GM20431 (cell line): ENCODE data around the gene FOCAD.

ENCODE experiments used
- in situ Hi-C: fragments of 300-500 bp; cut with MseI, MboI; formaldehyde crosslinking; loops from one replicate; pipeline ENCODE4 v1.15.0; 2020; ENCODE audit warnings: low sequenced_read_pairs; ENCODE audit not compliant: unreplicated experiment

Gene FOCAD

DNA sequence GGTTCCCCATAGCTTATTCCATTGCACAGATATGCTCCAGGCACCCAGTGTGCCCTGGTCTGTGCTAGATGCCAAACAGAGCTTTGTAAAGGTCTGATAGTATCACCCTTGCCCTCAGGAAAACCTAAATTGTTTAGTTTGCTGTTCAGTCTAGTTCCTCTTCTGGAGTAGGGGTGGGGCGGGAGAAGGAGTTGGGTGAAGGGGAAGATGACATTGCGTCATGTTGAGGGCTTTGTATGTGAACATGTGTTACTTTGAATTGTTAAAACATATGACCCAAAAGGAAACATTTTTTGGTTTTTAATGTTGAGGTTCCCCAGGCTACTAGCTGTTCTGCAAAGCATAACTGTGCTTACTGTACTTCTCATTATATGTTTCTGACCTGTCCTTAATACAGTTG is 306.8 kb downstream of the FOCAD start:
- in situ Hi-C loops = no loop called here

DNA sequence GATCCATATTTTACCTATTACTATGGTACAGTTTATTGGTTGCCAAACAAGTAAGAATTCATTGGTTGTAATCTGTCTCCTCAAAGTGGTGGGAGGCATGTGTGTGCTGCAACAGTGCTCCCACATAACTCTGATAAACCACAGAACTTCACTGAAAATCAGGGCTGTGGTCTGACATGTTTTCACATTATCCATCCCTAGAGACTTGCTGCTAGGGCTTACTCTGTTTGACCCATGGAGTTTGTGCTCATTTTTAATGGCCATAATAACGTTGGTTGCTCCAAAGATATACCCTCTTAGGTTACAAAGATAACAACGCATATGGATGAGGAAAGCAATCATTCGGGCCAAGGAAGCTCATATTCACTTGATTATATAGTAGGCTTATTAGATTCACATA is 310.4 kb downstream of the FOCAD start:
- in situ Hi-C loops = no loop called here

DNA sequence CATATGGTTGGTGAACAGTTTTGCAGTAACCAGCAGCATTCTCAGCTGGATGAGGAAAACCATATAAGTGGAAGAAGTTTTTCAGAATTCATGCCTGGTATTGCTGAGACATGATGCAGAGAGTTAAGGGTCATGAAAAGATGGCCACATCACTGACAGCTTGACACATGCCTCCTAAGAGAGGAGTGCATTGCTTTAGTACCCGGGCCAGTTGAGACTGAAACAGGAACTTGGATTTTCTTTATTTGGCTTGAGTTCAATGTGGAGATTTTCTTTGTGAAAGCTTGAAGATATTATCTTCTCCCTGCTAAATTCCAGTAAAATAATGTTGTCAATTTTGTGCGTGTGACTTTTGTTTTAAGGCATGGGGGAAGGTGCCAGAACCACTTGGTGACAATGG is 311.6 kb downstream of the FOCAD start:
- in situ Hi-C loops = no loop called here

DNA sequence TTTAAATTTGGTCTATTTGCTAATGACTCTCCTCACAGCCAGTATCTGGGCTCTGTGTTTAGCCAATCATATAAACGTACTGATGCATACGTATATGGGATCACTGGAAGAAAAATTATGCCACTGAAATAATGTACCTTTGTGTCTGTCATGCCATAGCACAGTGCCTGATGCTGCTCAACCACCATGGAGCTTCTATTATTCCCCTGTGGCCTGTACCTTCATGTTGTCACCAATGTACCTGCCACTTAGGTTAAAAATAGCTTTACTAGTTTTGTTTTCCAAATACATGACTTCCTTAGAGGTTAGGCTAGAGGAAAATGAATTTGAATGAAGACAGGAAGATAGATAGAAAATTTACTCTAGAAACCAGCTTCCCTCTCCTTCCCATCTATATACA is 312.8 kb downstream of the FOCAD start:
- in situ Hi-C loops = no loop called here

DNA sequence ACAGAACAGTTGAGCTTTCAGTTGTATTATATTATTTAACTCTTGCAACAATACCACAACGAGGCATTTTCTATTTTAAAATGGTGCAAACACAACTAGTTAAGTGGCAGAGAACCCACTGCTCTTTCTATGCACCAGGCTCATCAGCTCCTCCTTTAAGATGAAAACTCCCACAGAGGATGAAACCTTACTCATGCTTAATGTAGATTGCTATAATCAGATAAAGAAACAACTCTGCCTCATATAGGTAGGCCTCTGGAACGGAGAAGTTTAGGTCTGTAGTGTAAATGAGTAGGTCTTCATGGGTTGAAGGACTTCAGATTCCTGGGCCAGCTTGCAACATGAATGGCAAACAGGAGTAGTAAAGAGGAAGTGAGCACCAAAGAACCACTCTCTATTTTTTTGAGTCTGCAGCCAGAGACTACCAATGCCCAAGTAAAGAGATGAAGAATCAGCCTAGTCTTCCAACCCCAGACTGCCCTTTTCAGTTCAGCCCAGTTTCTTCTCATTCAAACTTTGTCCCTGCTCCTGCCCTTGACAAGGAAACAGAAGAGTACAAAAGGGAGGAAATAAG is 313.5 kb downstream of the FOCAD start:
- in situ Hi-C loops = no loop called here

DNA sequence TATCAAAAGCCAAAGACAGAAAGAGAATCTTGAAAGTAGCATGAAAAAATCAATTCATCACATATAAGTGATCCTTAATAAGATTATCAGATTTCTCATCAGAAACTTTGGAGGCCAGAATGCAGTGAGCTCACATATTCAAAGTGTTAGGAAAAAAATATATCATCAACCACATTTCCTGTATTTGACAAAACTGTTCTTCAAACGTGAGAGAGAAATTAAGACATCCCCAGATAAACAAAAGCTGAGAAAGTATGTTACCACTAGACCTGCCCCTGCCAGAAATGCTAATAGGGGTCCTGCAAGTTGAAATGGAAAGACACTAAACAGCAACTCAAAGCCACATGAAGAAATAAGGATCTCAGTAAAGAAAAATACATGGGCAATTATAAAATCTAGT is 317.5 kb downstream of the FOCAD start:
- in situ Hi-C loops = no loop called here

DNA sequence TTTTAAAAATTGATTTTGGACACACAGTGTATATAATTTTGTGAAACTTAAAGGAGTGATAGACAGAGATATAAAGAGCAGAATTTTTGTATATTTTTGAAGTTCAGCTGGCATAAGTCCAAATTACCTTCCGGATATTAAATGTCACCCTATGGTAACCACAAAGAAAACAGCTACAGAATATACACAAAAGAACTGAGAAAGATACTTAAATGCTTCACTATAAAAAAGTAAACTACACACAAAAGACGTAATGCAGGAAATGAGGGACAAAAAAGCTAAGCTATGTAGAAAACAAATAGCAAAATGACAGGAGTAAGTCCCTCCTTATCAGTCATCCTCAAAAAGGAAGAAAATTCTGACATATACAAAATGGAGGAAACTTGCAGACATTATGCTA is 318.0 kb downstream of the FOCAD start:
- in situ Hi-C loops = no loop called here

DNA sequence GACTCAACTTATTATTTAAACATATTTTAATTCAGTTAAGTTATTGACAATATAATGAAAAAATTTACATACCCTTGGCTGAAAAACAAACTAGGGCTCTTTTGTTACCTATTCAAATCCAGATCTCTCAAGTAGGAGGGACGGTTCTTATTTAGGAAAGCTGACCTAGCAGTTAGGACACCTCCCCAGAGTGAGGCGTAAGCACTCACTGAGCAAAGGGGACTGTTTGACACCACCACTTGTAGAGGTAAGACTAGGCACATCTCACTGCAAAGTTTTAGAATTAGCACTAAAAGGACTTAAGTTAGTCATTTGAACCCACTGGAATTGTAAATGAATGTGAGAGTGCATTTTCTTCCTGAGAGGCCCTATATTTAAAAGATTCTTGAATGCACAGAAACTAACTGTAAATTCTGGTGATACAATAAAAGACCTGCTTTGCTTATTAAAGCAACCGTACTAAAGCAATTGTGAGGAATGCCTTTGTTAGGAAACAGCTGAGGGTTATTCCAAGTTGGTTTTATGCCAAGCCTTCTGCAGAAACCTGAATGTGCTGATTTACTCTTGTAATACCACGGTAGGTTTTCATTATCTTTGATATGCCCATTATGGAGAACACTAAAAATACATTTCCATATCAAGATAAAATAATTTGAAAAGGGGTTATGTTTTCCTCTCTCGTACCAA is 331.2 kb downstream of the FOCAD start:
- in situ Hi-C loops = no loop called here

DNA sequence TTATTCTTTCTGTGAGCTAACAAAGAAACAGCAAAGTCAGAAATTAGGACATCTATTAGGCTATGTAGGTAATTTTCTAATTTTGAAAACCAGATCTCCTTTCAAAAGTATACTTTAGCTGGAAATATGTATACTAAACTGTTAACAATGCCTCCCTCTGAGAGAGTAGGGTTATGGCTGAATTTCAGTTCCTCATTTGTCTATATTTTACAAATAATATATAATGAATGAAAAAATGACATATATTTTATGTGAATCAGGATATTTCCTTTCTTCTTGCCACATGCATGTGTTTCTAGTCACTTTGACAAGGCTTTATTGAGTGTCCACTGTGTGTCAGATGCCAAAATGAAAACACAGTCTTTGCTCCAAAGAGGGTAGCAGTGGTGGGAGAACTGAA is 331.9 kb downstream of the FOCAD start:
- in situ Hi-C loops = no loop called here

DNA sequence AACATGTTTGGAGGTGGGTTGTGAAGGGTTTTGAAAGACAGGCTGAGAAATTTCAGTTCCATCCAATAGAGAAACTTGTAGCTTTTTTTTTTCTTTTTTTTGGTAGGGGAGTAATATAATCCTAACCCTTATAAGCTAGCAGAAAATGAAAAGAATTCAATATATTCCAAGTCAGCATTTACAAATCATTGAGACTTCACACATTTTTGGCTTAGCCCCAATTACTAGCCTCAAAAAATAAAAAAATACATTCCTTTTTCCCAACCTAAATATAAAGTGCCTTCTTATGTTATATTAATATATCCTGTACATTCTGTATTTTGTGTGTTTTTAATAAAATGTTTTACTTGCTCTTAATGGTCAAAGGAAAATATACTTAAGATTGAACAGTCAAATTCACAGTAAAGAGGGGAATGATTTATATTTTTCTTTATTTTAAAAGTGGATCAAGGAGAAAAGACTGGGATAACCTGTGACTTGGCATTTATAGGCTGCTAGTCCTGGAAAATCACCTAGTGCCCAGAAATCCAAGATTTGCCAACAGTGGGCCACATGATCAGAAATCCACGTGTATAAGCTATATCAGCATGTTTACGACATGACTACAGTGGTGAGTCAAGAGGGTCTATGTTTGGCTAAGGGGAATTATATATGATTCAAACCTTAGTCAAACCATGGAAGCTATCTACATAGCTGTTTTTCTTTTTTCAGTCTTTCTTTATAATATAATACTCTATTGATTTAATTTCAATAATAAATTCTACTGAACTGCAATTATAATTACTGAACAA is 332.8 kb downstream of the FOCAD start:
- in situ Hi-C loops = no loop called here

DNA sequence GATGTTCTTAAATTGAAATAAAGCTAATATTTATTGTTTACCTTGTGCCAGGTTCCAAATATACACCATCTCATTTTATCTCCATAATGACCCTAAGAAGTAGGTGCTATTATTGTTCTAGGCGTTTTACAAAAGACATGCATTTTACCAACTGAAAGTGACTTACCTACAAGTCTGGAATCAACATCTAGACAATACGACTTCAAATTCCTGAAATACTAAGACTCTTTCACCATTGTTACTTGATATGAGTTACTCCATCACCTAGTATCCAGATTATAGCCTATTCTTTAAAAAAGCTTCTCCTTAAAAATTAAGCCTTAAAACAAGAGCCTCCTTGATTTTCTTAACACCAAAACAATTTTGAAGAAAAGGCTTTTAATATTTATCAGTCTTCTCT is 334.1 kb downstream of the FOCAD start:
- in situ Hi-C loops = no loop called here

DNA sequence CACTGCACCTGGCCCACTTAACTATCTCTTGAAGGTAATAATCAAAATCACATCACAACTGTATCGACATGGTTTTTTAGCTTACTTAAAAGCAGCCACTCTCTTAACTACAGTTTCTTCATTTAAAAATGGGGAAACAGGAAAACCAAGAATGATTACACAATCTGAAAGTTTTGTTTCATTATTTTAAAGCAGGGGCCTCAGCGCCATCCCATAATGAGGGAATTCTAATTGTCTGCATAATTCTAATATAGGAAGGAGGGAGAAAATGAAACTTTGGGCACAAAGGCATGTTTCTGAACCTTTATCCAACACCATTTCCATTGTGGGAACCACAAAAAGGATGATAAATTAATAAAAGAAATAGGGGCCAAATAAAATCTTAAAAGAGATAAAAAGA is 339.8 kb downstream of the FOCAD start:
- in situ Hi-C loops = no loop called here

DNA sequence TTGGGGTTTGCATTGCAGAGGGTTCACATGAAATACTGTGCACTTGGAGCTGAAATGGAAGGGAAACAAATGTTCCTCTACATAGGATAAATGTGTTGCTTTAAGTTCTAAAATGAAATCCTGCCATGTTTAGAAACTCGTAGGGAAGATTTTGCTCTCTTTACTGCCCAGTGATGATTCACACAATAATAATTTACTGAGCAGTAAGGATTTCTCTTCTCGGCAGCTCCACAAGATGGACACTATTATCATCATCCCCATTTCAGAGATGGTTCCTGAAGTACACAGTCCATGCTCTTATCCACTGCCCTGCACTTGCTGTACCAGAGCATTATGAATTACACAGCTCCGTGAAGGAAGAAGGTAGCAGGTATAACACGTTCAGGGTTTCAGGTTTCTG is 343.2 kb downstream of the FOCAD start:
- in situ Hi-C loops = no loop called here

DNA sequence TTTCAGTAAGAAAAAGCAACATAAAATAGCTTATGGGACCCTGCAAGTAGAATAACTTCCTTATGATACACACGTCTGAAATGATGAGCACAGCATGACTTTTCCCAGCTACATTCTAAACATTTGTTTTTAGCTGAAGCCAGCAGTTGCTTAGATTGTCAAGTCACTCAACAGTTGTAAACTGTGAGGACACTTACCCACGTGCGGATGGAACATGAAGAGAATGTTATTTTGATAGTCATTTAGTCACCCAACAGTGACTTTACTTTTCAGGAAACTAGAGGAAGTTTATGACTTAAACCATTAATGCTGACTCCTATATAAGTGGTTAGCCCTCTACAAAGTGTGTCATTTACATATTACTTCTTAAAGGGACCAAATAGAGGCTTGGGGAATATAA is 344.4 kb downstream of the FOCAD start:
- in situ Hi-C loops = no loop called here

DNA sequence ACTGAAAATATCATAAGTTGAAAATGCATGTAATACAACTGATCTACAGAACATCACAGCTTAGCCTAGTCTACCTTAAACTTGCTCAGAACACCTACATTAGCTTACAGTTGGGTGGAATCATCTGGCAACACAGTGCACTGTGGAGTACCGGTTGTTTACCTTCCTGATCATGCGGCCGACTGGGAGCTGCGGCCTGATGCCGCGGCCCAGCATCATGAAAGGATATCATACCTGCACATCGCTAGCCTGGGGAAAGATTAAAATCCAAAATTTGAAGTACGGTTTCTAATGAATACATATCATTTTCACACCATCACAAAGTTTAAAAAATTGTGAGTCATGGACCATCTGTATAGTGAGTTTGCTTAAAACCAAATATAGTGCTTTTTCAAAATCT is 345.6 kb downstream of the FOCAD start:
- in situ Hi-C loops = no loop called here

DNA sequence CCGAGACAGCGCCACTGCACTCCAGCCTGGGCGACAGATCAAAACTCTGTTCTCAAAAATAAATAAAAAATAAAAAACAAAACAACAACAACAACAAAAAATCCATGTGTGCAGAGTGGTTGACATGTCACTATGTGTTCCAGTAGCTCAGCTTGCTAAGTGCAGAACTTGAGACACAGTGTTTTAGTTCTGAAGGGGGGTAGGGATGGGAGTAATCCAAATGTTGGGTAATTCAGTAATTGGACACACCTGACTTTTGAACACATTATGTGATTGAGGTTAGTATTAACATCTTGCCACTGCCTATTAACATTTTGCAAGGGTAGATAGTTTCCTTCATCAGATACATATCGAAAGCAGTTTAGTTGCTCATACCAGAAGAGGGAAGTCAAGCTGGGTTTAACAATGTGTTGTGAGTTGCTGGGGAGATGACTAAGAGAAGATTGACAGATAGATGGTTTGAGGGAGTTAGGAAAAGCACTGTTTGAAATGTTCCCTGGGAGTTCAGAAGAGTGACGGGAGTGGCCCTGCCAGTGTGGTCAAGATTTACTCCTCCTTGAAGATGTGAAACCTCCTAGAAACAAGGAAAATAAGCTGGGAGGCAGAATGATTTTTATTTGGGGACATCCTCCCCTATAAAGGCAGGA is 346.5 kb downstream of the FOCAD start:
- in situ Hi-C loops = no loop called here

DNA sequence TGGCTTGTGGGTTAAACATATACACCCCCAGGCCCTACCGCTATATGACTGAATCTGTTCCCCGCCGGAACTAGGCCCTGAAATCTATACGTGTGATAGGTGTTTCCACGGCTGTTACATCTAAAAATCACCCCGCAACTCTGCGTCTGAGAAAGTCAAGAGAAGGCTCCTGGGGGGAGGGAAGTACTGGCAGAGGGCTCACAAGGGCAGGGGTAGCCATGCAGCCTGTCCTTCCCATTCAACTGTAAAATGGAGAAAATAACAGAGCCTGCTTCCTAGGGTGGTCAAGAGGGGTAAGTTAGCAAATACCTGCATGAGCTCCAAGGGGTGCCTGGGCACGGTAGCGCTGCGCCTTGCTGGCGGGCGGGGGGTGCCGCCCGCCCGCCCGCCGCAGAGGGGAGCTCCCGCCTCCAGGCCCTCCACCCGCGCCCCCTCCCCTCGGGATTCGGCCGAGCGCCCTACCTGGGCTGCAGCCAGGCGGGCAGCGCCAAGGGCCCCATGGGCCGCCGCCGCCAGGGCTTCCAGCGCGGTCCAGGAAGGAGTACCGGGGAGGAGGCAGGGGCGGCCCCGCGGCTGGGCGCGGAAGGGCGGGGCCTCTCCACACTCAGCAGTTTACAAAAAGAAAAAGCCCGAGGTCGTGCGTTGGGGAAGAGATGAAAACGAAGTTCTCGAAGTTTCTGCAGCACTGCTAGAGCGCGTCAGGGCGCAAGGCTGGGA is 347.2 kb downstream of the FOCAD start, which contains the start of gene HACD4:
Gene HACD4 (minus strand): TSS at position 550 of the 717 bp plus-strand sequence. CDS start 50 bp downstream, at position 500.
- in situ Hi-C loops = no loop called here

DNA sequence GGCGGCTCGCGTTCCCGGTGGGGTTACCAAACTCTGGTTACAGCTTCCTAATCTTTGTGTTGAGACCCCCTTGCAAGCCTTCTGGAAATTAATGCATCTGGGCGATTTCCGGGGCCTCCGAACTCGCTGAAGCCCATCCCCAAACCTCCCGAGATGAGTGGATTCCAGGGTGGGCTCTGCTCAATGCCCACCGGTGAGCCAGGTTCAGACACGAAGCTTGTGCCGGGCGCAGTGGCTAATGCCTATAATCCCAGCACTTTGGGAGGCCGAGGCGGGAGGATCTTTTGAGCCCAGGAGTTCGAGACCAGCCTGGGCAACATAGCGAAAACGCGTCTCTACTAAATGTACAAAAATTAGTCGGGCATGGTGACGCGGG is 347.7 kb downstream of the FOCAD start:
- in situ Hi-C loops = no loop called here

DNA sequence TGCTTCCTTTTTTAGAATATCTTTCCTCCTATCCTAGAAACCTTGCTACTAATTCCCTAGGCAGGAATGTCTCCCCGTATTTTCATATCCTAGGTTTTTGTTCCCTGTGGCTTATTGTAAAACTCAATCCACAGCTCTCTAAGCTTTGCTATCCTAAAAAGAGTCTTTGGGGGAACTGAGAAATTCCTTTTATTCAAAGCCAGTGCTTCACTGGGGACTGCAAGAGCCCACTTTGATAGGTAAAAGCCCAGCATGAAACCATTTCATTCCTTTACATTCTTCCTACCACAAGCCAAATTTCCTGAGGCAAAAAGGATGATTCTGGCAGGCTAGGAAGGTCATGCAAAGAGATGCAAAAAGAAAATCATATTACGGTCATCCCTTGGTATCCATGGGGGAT is 353.2 kb downstream of the FOCAD start:
- in situ Hi-C loops = no loop called here

DNA sequence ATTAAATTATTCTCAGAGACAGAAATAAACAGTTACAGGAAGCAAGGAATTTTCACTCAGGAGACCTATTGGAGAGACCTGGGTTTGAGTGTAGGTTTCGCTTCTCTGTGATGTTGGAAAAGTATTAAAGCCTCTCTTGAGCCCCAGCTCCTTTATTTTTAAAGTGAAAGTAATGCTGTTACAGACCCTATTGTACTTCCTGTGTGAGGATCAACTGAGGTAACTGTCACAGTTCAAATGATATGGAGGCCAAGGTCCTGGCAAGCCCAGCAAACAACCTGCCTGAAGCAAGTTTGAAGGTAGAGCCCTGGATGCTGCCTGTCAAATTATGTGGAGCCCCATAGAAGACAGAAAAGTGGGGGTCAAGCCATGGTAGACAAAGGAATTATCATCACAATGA is 355.2 kb downstream of the FOCAD start:
- in situ Hi-C loops = no loop called here
